ENCODE results near the gene RHEX.
"Not testable (repeated sequence)": the region's sequence is repeated elsewhere in the genome, so short reads cannot be mapped to it uniquely, and the experiment has no call there.

Gene RHEX

GRCh38 chr1:206052919-206053610, at the start of gene RHEX:
RHEX (plus strand) TSS chr1:206053173; CDS start chr1:206097829, 44,656 bp downstream.
- not testable (repeated sequence) for H3K4me3 ChIP-seq (ENCODE audit: control insufficient read depth, low read depth, low read length); DNase-seq (ENCODE audit: low read depth)

- DNase-seq (ENCODE audit: low read depth): no peak
- no peak for TF ChIP-seq CTCF (IDR thresholded peaks at IDR 0.05; ENCODE audit: control insufficient read depth, insufficient read depth, low read depth, low read length, missing control alignments)
- H3K4me3 ChIP-seq (ENCODE audit: control insufficient read depth, low read depth, low read length): no peak overlapping the region
These were observed 48.8 kb upstream of the RHEX start for GRCh38 chr1:206003854-206004800.

DNA sequence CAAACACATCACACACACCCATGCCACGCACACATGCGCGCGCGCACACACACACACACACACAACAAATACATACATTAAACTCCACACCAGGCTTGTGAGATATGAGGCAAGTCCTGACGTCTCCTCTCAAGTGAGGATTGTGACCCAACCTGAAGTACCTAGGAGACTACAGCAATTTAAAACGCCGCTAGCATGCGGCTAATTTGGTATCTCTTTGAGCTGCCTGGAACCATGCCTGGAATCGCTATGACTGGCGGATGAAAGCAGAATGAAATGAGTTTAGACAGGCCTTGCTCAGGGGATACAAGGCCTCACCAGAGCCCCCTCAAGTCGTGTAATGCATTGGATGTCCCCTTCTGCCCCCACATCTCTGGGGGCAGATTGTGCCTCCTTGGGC, 48.1 kb upstream of the RHEX start:
- no peak for DNase-seq (ENCODE audit: low read depth)
- TF ChIP-seq CTCF (IDR thresholded peaks at IDR 0.05; ENCODE audit: control insufficient read depth, insufficient read depth, low read depth, low read length, missing control alignments): no peak

GRCh38 chr1:206005234-206005633, 47.7 kb upstream of the RHEX start:
- no peak for DNase-seq (ENCODE audit: low read depth)
- no peak for TF ChIP-seq CTCF (IDR thresholded peaks at IDR 0.05; ENCODE audit: control insufficient read depth, insufficient read depth, low read depth, low read length, missing control alignments)
- no peak overlapping the region for H3K4me3 ChIP-seq (ENCODE audit: control insufficient read depth, low read depth, low read length)

More for the DNA sequence above, 48.1 kb upstream of the RHEX start:
- no peak overlapping the region for H3K4me3 ChIP-seq (ENCODE audit: control insufficient read depth, low read depth, low read length)

GRCh38 chr1:206005778-206006180, 47.2 kb upstream of the RHEX start:
- H3K4me3 ChIP-seq (ENCODE audit: control insufficient read depth, low read depth, low read length): no peak overlapping the region
- TF ChIP-seq CTCF (IDR thresholded peaks at IDR 0.05; ENCODE audit: control insufficient read depth, insufficient read depth, low read depth, low read length, missing control alignments): no peak
- DNase-seq (ENCODE audit: low read depth): no peak

DNA sequence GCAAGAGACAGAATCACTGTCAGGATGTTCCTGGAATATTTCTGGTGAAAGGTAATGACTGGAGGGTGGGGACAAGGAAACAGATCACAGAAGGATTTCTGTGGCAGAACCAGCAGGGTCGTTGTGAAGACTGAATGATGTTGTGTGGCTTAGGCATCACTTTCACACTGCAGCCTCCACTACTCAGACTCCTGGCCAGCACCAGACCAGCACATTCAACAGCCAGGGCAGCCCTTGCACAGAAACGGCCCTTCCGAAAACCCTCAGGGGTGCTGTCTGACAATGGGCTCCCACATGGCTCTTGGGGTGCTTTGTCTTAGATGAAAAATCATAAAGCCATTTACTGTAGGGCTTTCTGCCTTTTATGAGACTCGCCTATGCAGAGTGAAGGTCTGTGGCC, 46.0 kb upstream of the RHEX start:
- no peak for TF ChIP-seq CTCF (IDR thresholded peaks at IDR 0.05; ENCODE audit: control insufficient read depth, insufficient read depth, low read depth, low read length, missing control alignments)
- DNase-seq (ENCODE audit: low read depth): no peak
- no peak overlapping the region for H3K4me3 ChIP-seq (ENCODE audit: control insufficient read depth, low read depth, low read length)

GRCh38 chr1:206010060-206010459, 42.9 kb upstream of the RHEX start:
- H3K4me3 ChIP-seq (ENCODE audit: control insufficient read depth, low read depth, low read length): no peak overlapping the region
- no peak for DNase-seq (ENCODE audit: low read depth)
- TF ChIP-seq CTCF (IDR thresholded peaks at IDR 0.05; ENCODE audit: control insufficient read depth, insufficient read depth, low read depth, low read length, missing control alignments): no peak
